ENCODE results near the gene ASTN2.
"Not testable (repeated sequence)": the region's sequence is repeated elsewhere in the genome, so short reads cannot be mapped to it uniquely, and the experiment has no call there.

The ASTN2 gene

GRCh38 chr9:116697362-116697761, 717.5 kb downstream of the ASTN2 start:
- peak; percentile 89 for DNase-seq (ENCODE audit: low spot score)

GRCh38 chr9:116695438-116695837, 719.4 kb downstream of the ASTN2 start:
- DNase-seq (ENCODE audit: low spot score) = no peak

- no peak for DNase-seq (ENCODE audit: low spot score)
These were observed 720.0 kb downstream of the ASTN2 start for GRCh38 chr9:116694785-116695291.

GRCh38 chr9:116693233-116693731, 721.6 kb downstream of the ASTN2 start:
- DNase-seq (ENCODE audit: low spot score) = no peak

- no peak for DNase-seq (ENCODE audit: low spot score)
These were observed 722.2 kb downstream of the ASTN2 start for GRCh38 chr9:116692616-116693015.

- DNase-seq (ENCODE audit: low spot score) = no peak
These were observed 723.2 kb downstream of the ASTN2 start for GRCh38 chr9:116691607-116692006.

- DNase-seq (ENCODE audit: low spot score) = not testable (repeated sequence)
These were observed 724.1 kb downstream of the ASTN2 start for GRCh38 chr9:116690805-116691204.

- DNase-seq (ENCODE audit: low spot score) = no peak
These were observed 725.3 kb downstream of the ASTN2 start for GRCh38 chr9:116689486-116690032.

- no peak for DNase-seq (ENCODE audit: low spot score)
These were observed 725.9 kb downstream of the ASTN2 start for GRCh38 chr9:116688806-116689485.

- DNase-seq (ENCODE audit: low spot score) = no peak
These were observed 727.1 kb downstream of the ASTN2 start for GRCh38 chr9:116687754-116688135.

- peak; percentile 95 for DNase-seq (ENCODE audit: low spot score)
These were observed 727.6 kb downstream of the ASTN2 start, which contains the start of gene TRIM32 for GRCh38 chr9:116687074-116687753. Gene TRIM32 (plus strand): TSS chr9:116687305. CDS start chr9:116697743, 10,438 bp downstream.

GRCh38 chr9:116686693-116687073, 728.2 kb downstream of the ASTN2 start:
- no peak for DNase-seq (ENCODE audit: low spot score)

GRCh38 chr9:116686135-116686534, 728.7 kb downstream of the ASTN2 start:
- no peak for DNase-seq (ENCODE audit: low spot score)

- DNase-seq (ENCODE audit: low spot score) = no peak
These were observed 729.7 kb downstream of the ASTN2 start for GRCh38 chr9:116685166-116685565.

- DNase-seq (ENCODE audit: low spot score) = no peak
These were observed 731.3 kb downstream of the ASTN2 start for GRCh38 chr9:116683535-116683934.

GRCh38 chr9:116674210-116674980, 740.5 kb downstream of the ASTN2 start:
- no peak for DNase-seq (ENCODE audit: low spot score)

- no peak for DNase-seq (ENCODE audit: low spot score)
These were observed 741.5 kb downstream of the ASTN2 start for GRCh38 chr9:116673375-116673774.

- DNase-seq (ENCODE audit: low spot score) = no peak
These were observed 743.3 kb downstream of the ASTN2 start for GRCh38 chr9:116671605-116672004.

GRCh38 chr9:116668970-116669695, 745.7 kb downstream of the ASTN2 start:
- no peak for DNase-seq (ENCODE audit: low spot score)

- DNase-seq (ENCODE audit: low spot score) = no peak
These were observed 751.3 kb downstream of the ASTN2 start for GRCh38 chr9:116663581-116663980.

GRCh38 chr9:116662646-116663310, 752.1 kb downstream of the ASTN2 start:
- DNase-seq (ENCODE audit: low spot score) = no peak

Measured in COLO829 (cell line).